IPS DF 4.7 (cell line): Measurements from ENCODE around the gene CD72.
A peak's percentile ranks its signal among the peaks of the same experiment; 100 is the strongest.
"Not testable (repeated sequence)": the region's sequence is repeated elsewhere in the genome, so short reads cannot be mapped to it uniquely, and the experiment has no call there.

Source experiments
- DNase-seq: peaks from one replicate; pipeline ENCODE4 v3.0.0-alpha.2; 2013; ENCODE audit warnings: low spot score; ENCODE audit errors: extremely low read depth

The CD72 gene

DNA sequence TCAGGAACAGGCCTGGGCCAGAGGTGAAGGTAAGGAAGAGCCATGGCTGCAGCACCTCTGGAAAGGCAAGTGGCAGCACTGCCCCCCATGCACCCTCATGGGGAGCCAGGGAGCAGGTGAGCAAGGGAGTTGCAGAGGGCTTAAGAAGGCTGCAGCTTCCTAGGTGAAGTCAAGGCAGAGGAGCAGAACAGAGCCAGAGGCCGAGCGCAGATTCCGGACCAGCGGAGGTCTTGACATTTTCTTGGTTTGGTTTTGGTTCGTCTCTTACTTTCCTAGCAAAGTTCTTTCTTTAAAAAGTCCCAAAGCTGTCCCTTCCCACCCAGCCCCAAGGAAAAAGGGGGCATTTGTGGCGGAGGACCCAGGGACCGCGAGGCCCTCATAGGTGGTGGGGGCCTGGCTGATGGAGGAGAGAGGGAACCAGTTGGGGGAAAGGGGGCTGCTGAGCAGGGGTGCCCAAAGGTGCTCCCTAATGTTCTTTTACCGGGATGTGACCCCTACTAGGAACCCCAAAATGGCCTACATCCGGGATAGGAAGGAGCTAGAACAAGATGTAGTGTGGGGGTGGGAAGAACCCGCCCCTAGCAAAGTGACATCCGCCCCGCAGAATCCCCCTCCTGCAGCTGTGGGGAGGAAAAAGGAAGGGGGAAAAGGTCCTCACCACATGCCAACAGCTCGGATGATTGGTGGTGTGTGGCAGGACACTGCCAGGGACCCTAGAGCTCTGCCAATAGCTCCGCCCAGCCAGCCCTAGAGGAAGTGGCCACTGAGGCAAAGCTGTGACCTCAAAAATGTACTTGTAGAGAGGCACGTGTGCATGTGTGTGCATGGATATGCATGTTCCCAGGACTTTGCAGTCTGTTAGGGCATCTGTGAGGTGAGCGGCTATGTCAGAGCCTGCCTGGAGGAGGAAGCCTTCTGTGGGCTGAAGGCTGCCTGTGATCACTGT is 914 bp upstream of the CD72 start:
- DNase-seq, result no peak

DNA sequence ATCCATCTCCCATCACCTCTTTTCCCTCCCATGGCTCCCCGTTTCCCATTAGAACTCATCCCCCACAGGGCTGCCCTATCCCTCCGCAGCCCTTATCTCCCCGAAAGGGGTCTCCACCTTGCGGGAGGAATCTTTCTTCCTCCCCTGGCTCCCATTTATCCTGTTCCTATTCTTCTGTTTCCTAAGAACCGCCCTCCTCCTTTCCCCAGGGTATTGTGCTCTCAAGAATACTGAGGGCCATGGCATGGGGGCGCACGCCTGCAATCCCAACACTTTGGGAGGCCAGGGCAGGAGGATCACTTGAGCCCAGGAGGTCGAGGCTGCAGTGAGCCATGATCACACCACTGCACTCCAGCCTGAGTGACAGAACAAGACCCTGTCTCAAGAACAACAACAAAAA is 665 bp downstream of the CD72 start:
- no peak for DNase-seq

DNA sequence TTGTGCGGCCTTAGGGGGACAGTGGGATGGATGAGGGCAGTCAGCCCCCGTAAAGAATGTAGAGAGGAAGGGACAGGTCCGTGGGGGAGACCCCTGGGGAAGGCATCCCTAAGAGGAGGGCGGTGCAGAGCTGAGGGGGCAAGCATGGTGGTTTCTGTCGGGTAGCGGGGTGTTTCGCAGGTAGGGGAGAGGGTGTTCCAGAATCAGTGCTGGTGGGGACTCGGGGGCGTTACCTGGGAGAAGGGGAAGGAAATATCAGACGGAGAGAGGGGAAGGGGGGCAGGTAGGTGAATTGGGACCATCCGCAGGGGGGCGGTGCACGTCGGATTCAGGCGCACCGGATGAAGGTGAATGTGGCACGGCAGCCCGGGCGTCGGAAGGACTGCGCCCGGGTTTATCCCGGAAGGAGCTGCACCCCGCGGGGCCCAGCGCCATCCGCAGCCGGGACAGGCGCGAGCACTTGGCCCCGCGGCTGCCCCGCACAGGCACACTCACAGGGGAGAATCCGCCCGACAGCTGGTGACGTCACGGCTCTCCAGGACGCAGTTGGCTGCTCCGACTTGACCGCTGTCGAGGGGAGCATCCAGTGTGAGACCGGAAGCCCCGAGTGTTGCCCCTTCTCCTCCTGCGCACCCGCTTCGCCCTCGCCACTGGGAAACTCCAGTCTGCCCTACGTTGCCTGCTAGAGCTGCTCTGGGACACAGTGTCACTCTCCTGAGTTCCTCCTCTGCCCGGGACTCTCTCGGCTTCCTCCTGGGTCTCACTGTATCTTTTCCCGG is 1.3 kb downstream of the CD72 start:
- no peak for DNase-seq

DNA sequence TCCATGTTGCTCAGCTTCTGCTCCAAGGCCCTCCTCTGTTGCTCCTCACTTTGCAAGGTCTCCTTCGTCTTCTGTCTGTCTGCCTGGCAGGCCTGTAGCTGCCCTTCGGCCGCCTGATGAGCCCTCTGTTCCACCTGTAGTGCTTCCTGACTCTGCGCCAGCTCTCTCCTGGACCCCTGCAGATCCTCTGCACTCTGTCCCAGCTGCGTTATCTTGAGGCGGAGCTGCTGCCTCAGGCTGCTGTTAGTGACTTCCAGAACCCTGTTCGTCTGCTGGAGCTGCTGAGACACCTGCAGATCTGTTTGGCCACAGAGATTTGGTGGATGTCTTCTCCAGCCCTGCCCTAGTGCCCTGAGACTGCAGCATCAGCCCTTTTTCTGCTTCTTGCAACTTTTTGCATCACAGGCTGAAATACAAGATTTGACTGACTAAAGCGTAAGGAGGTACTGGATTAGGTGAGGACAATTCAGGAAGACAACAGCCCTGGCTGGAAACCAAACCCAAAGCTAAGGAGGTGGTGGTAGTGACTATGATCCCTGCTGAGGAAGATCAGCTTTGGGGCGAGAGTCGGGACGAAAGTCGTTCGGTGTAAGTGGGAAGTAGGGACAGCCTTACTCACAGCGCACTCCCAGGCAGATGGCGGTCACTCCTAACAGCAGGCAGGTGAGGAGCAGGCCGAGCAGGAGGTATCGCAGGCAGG is 2.1 kb downstream of the CD72 start:
- no peak for DNase-seq

DNA sequence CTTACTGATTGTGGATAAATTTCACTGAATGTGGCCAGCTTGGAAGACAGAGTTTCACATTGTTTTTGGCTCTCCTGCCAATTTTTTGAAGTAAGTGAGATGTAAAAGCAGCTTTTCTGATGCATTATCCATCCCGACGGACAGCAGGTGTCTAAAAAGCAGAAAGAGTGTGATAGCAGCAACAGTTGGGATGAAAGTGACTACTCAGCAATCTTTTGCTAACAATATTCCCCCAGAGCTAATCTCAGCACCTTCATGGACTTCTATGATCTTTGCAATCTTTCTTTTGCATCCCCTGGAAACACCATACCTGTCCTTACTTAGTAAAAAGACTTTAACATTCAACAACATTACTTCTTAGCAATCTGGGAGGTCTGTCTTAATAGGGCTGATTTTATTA is 5.4 kb downstream of the CD72 start:
- DNase-seq, result no peak

DNA sequence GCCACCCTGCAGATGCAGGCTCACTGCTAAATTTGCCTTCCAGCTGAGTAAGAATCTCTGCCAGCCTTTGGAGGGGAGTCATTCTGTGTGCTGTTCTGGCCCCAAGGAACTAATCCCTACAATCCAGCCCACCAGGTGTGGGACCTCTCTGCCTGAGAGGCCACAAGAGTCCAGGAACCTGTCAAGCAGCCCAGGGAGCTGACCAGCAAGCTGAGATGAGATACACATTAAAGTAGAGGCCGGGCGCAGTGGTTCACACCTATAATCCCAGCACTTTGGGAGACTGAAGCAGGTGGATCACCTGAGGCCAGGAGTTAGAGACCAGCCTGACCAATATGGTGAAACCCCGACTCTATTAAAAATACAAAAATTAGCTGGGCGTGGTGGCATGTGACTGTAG is 6.1 kb downstream of the CD72 start:
- not testable (repeated sequence) for DNase-seq

DNA sequence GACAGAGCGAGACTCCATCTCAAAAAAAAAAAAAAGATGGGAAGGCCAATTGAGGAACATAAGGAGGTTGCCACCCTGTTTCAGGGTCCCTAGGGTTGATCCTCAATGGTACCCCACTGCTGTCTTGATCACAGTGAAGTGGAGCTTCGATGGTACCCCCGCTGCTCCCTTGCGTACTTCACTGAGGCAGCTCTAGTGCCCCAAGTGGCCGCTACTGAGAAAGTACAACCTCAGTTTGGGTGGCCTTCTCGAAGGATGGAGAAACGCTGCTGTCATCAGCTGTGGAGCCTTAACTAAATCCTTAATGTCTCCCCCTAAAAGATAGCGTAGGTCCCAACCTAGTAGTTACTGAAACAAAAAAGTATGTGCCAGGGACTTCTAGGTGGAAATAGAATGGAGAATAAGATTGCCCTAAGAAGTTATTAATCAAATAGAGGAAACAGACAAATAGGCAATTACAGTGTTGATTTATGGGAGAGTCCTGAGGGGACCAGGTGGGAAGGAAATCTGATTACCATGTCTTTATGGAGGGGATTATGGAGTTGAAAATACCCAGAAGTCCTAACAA is 6.9 kb downstream of the CD72 start:
- DNase-seq, result no peak

DNA sequence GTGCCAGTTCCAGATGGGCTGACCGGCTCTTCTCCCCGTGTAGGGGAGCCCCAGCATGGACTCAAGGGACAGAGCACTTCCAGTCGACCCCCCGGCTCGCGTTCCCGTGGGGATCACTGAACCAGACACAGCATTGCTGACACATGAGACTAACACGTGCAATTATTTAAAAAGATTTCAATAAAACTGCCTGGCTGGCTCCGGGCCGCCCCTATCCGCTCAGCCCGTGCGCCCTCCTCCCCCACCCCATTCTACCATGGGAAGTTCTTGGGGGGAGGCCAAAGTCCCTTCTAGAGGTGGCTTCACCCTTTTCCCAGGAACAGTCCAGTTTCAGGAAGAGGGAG is 8.4 kb downstream of the CD72 start:
- no peak for DNase-seq

DNA sequence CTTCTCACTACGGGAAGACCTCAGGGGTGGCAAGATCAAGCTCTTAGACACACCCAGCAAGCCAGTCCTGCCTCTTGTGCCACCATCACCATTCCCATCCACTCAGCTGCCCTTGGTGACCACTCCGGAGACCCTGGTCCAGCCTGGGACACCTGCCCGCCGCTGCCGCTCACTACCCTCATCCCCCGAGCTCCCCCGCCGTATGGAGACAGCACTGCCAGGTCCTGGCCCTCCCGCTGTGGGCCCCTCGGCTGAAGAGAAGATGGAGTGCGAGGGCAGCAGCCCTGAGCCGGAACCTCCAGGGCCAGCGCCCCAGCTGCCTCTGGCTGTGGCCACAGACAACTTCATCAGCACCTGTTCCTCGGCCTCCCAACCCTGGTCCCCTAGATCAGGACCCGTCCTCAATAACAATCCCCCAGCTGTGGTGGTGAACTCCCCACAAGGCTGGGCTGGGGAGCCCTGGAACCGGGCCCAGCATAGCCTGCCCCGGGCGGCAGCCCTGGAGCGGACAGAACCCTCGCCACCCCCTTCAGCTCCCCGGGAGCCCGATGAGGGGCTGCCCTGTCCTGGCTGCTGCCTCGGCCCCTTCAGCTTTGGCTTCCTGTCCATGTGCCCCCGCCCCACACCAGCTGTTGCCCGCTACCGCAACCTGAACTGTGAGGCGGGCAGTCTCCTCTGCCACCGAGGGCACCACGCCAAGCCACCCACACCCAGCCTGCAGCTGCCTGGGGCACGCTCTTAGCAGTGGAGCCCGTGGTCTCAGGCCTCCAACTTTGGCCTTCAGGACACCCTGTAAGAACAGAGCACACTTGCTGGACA is 9.0 kb downstream of the CD72 start:
- no peak for DNase-seq

DNA sequence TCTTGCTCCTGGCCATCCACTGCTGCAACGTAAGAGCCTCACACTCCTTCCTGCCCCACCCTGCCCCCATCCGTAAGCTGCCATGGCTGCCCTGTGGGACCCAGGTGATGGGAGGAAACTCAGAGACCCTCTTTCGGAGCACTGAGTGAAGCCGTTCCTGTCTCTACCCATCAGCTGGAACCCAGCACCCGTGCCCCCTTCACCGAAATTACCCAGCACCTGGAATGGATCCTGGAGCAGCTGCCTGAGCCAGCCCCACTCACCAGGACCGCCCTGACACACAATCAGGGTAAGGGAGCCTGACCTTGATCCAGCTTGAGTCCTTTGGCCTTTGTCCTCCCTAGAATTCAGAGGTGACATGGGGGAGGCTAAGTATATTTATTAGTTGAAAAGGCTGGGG is 10.0 kb downstream of the CD72 start:
- DNase-seq, result no peak

DNA sequence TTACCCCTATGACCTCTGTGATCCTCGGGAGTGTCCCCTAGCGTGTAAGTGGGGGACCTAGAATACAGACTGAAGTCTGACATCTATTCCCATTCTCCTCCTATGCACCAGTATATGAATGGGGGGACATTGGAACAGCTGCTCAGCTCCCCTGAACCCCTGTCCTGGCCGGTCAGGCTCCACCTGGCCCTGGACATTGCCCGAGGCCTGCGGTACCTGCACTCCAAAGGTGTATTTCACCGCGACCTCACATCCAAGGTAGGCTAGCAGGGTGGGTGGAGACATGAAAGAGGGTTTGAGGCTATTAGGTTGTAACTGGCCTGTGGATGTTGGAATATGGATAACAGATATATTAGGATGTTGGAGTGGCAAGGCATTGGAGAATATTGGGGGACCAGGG is 11.5 kb downstream of the CD72 start:
- DNase-seq, result no peak

DNA sequence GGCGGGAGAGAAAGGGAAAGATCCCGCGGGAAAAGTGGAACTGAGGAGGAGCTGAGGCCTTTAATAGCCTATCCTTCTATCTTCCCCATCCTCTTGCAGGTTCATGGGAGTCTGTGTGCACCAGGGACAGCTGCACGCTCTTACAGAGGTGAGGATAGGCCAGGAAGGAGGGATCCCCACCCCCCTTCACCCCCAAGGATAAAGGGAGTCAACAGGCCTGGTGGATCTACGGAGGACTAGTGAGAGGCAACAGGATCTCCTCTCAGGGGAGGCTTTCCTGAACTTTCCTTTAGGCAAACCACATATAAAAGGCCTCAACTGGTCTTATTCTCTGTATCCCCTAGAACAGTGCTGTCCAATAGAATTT is 12.1 kb downstream of the CD72 start:
- no peak for DNase-seq

DNA sequence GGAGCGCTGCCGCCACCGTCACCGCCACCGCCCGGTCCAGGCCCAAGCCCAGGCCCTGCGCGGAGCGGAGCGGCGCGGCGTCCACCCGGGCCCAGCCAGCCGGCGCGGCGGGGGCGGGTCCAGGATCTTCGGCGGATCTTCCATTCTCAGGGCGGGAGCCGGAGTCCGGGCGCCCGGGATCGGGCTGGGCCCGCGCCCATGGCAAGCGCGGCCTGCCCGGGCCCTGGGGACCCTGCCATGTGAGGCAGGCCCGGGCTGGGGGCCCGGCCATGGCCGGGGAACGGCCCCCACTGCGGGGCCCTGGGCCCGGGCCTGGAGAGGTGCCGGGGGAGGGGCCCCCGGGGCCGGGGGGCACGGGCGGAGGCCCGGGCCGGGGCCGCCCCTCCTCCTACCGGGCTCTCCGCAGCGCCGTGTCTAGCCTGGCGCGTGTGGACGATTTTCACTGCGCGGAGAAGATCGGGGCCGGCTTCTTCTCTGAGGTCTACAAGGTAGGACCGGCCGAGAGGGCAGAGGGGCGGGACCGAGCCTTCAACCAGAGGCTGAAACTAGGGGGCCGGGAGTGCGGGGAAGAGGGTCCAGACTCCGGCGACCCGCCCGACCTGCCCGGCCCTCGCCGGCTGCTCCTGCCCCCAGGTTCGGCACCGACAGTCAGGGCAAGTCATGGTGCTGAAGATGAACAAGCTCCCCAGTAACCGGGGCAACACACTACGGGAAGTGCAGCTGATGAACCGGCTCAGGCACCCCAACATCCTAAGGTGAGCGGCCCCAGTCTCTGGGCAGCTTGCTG is 12.7 kb downstream of the CD72 start:
- no peak for DNase-seq

DNA sequence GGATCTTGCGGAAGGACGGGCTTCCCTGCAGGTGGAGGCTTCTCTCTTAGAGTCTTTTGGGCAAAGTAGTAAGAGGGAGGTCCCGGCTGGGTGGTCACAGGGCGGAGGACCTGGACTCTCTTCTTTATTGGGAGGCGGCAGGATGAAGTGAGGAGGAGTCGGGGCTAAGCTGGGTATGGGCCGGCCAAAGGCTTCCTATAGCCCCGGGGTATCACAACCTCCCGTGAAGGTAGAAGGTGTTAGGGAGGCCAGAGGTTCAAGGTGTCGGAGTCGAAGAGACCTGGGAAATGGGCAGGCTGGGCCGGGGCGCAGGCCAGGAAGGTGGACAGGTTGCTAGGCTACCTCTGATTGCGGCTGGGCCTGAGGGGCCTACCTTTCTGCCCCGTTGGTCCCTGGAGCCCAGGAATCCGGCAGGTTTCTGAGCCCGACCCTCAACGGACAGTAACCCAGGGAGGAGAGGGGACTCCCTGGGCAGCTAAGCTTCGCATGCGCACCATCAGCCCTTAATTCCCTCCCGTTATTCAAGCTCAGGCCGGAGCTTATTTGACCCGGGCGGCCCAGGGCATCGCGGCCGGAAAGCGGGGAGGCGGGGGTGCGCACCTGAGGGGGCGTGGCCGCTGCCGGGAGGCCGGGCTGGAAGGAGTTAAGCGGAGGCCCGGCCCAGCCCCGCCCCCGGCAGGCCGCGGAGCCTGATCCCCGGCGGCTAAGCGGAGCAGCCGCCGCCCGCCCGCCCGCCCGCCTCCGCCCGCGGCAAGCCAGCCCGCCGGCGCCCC is 13.4 kb downstream of the CD72 start, which contains the start of gene TESK1:
Gene TESK1, plus strand, starts transcription at position 685 of the 773 bp plus-strand sequence. CDS start 358 bp downstream, outside the sequence.
- DNase-seq, result no peak

DNA sequence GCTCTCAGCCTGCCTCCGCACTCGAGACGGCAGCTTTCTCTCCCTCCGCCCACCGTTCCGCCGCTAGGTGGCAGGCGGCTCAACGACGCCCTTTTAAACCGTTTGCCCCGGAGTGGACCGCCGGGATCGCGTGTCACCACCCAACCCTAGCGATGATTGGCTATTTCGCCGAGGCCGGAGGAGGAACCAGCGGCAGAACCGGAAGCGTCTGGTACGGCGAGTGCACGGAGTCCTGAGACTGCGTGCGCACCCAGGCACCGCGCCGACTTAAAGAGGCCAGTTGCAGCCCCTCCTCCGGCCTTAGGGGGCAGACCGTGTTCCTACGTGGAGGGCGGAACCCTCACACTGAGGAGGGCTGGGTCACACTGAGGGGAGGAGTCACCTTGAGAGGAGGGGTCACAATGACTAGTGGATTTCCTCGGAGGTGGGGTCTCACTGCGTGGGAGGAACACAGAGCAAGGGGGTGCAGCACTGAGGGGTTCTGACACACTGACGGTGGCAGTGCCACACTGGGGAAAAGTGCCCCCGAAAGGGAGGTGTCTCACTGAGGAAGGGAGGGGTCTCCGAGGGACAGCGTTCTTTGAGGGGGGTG is 14.1 kb downstream of the CD72 start:
- DNase-seq, result peak; percentile 94

DNA sequence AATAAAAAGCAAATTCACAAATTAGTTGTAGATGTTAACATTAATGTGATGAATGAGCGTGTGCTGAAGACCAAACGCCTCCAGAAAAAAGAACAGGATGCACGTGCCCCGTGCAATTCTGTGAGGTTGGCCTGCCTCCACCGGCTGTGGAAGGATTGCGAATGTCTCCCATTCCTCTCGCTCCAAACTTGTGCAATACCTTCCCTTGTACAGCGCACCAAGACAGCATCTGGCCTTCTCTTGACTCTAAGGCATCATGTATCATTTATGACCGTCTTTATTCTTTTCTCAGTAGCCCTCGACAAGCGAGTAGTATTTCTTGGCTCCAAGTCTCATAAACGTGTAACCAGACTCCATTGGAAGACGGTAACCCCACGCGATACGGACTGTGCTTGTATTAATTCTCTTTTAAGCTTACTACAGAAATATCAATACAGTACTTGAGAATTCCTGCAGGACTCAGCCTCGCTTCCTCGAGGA is 14.7 kb downstream of the CD72 start:
- DNase-seq, result no peak

DNA sequence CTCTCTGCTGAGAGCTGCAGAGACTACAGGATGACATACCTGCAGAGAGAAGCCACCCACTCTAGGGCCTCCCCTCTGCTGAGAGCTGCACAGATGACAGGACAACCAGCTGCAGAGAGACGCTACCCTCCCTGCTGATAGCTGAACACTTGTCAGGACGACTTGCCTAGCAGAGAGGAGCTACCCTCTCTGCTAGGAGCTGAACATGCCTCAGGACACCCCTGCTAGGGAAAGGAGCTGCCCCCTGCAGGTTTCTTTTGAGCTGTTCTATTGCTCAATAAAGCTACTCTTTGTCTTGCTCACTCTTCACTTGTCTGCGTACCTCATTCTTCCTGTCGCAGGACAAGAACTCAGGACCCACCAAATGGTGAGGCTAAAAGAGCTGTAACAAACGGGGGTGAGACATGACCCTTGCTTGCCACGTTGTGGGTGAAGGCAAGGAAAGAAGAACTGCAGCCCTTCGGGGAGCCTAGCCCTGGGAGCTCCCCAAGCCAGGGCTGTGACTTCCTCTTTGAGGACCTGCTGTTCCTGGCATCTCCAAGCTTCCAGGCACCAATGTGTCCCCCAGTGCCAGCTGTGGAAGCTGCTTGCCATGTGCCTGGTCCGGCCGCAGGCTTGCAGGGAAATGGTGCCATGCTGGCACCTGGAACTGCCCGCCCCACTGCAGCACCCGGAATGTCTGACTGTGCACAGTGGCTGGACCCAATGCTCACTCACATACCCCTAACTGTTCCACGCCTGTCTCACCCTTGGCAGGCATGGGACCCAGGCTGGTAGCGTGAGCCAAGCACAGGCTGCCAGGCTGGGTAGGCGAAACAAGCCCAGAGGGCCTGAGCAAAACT is 18.2 kb downstream of the CD72 start:
- DNase-seq, result no peak
